ENCODE data around the gene DDX56. TPM values are rescaled to one million over a fixed set of nuclear protein-coding genes. Genes with fewer than 3 reads are reported as not detected.

DDX56 gene
- polyA plus RNA-seq, 10 donors = 43.4 to 64.4 (median 48.4) TPM

Other genes starting within 250 kb of the DDX56 start
- 10 to 100 TPM in 8 of 10 donors, 1 to 10 TPM in 2; 4.0 to 19.0 (median 12.2) TPM for gene CAMK2B, start 248.3 kb downstream of the DDX56 start, polyA plus RNA-seq (ENCODE audit: insufficient read length in 10 of 10)
- 10 to 100 TPM; 56.4 to 82.5 (median 70.5) TPM for gene NUDCD3, start 83.2 kb downstream of the DDX56 start, polyA plus RNA-seq (ENCODE audit: insufficient read length in 10 of 10)
- under 1 TPM; 0.04 to 0.33 (median 0.11) TPM for gene NPC1L1, start 32.6 kb downstream of the DDX56 start, polyA plus RNA-seq (ENCODE audit: insufficient read length in 10 of 10)
- gene TMED4, start 8.3 kb upstream of the DDX56 start, polyA plus RNA-seq (ENCODE audit: insufficient read length in 10 of 10) = 100 to 1,000 TPM in 1 of 10 donors, 10 to 100 TPM in 9; 64.5 to 107 (median 83.2) TPM
- gene OGDH, start 32.7 kb upstream of the DDX56 start, polyA plus RNA-seq (ENCODE audit: insufficient read length in 10 of 10) = 10 to 100 TPM; 51.6 to 69.4 (median 63.6) TPM
- gene ZMIZ2, start 174.9 kb upstream of the DDX56 start, polyA plus RNA-seq (ENCODE audit: insufficient read length in 10 of 10) = 10 to 100 TPM; 22.8 to 48.5 (median 34.0) TPM
- gene PPIA, start 222.8 kb upstream of the DDX56 start, polyA plus RNA-seq (ENCODE audit: insufficient read length in 10 of 10) = 1,000 to 10,000 TPM in 1 of 10 donors, 100 to 1,000 TPM in 9; 727 to 1,030 (median 805) TPM

Data from muscle of back (tissue), 10 donors.